Right hindlimb (tissue), 1 donor: ENCODE results near the gene FGF13.

Experiments
- DNase-seq: peaks from one replicate; pipeline ENCODE4 v3.0.0-alpha.2; 2018

The FGF13 gene

GRCh38 chrX:138711399-138712347 is at the start of gene FGF13:
TSS of gene FGF13 (minus strand) at chrX:138711717. CDS start at chrX:138711003, 714 bp downstream.
- peak; percentile 72 for DNase-seq

- no peak for DNase-seq
Observed at GRCh38 chrX:138759217-138759943, 47.9 kb upstream of the FGF13 start.

- DNase-seq, result peak; percentile 85
Observed at GRCh38 chrX:138756234-138756633, 44.7 kb upstream of the FGF13 start.

- DNase-seq, result no peak
Observed at GRCh38 chrX:138754861-138755260, 43.3 kb upstream of the FGF13 start.

GRCh38 chrX:138748480-138748879 is 37.0 kb upstream of the FGF13 start:
- DNase-seq, result no peak

GRCh38 chrX:138745196-138745595 is 33.7 kb upstream of the FGF13 start:
- DNase-seq, result peak; percentile 32

GRCh38 chrX:138742217-138742616 is 30.7 kb upstream of the FGF13 start:
- DNase-seq, result no peak

GRCh38 chrX:138740341-138740740 is 28.8 kb upstream of the FGF13 start:
- peak; percentile 26 for DNase-seq

- DNase-seq, result no peak
Observed at GRCh38 chrX:138723301-138723700, 11.8 kb upstream of the FGF13 start.

GRCh38 chrX:138719396-138719795 is 7.9 kb upstream of the FGF13 start:
- DNase-seq, result no peak

- DNase-seq, result no peak
Observed at GRCh38 chrX:138718941-138719340, 7.4 kb upstream of the FGF13 start.

- DNase-seq, result peak; percentile 44
Observed at GRCh38 chrX:138710866-138711341, 613 bp downstream of the FGF13 start.

GRCh38 chrX:138709886-138710791 is 1.4 kb downstream of the FGF13 start:
- peak; percentile 23 for DNase-seq

- no peak for DNase-seq
Observed at GRCh38 chrX:138708268-138708667, 3.2 kb downstream of the FGF13 start.

- DNase-seq, result no peak
Observed at GRCh38 chrX:138704596-138704995, 6.9 kb downstream of the FGF13 start.

GRCh38 chrX:138704101-138704500 is 7.4 kb downstream of the FGF13 start:
- no peak for DNase-seq

GRCh38 chrX:138692591-138692990 is 18.9 kb downstream of the FGF13 start:
- peak; percentile 23 for DNase-seq

- DNase-seq, result no peak
Observed at GRCh38 chrX:138691186-138691585, 20.3 kb downstream of the FGF13 start.

- no peak for DNase-seq
Observed at GRCh38 chrX:138690591-138690990, 20.9 kb downstream of the FGF13 start.

GRCh38 chrX:138683600-138683999 is 27.9 kb downstream of the FGF13 start:
- no peak for DNase-seq

- no peak for DNase-seq
Observed at GRCh38 chrX:138669693-138670092, 41.8 kb downstream of the FGF13 start.

- no peak for DNase-seq
Observed at GRCh38 chrX:138664466-138664865, 47.1 kb downstream of the FGF13 start.

- no peak for DNase-seq
Observed at GRCh38 chrX:138664016-138664415, 47.5 kb downstream of the FGF13 start.
